Activated naive CD4-positive, alpha-beta T cell treated with anti-CD3 and anti-CD28 coated beads, Interleukin-2, amount 10 ng/mL, durations not matched to agents 7 days and 5 days (primary cell): ENCODE measurements around the gene NEK11.

Experiments used
- CTCF ChIA-PET: fragments of 350-600 bp; sonication (Branson Sonifier 250); formaldehyde crosslinking; loops from one replicate; lab custom pipeline; 2021; ENCODE audit warnings: antibody characterized with exemption; lab: Charles Lee
- DNase-seq: peaks from one replicate; pipeline ENCODE4 v3.0.0-alpha.2; 2020
- H3K27ac Mint-ChIP-seq: one replicate; pipeline ENCODE4 v1.8.0; 2021; ENCODE audit warnings: mild to moderate bottlenecking, moderate library complexity, mixed read lengths
- H3K27me3 Mint-ChIP-seq: one replicate; pipeline ENCODE4 v1.8.0; 2021; ENCODE audit warnings: mild to moderate bottlenecking, mixed read lengths
- H3K36me3 Mint-ChIP-seq: one replicate; pipeline ENCODE4 v1.8.0; 2021; ENCODE audit warnings: mixed read lengths
- H3K4me1 Mint-ChIP-seq: one replicate; pipeline ENCODE4 v1.8.0; 2021; ENCODE audit warnings: mixed read lengths
- H3K4me3 Mint-ChIP-seq: one replicate; pipeline ENCODE4 v1.8.0; 2021; ENCODE audit warnings: mild to moderate bottlenecking, moderate library complexity, mixed read lengths
- H3K9me3 Mint-ChIP-seq: one replicate; pipeline ENCODE4 v1.8.0; 2021; ENCODE audit warnings: mixed read lengths

Gene NEK11

GRCh38 chr3:131026321-131027151 lies at the start of gene NEK11, which contains the start of gene ASTE1:
Gene NEK11 (plus strand): TSS chr3:131026877. CDS start chr3:131029709, 2,832 bp downstream.
Gene ASTE1 (minus strand): TSS chr3:131026825. CDS start chr3:131025306, 1,519 bp downstream.
- Mint-ChIP-seq H3K36me3 (peaks cover 22% of the 10 kb centered on the region), H3K27ac (peak within 1 kb of the TSS; percentile 94), H3K4me3 (peak within 1 kb of the TSS; percentile 88), H3K27me3 (no peaks in the 10 kb centered on the region), H3K9me3 (no peaks in the 10 kb centered on the region), H3K4me1 (peaks cover 45% of the 10 kb centered on the region)
- peak; percentile 95 for DNase-seq
- CTCF ChIA-PET: interaction anchor here (0.7 to 1.3 kb wide), 4 partner anchors 16 to 693 kb away, joined by 3 to 5 read pairs (median 4); partner anchors contain the start of gene ATP2C1

GRCh38 chr3:130979117-130979516 lies 47.6 kb upstream of the NEK11 start:
- Mint-ChIP-seq H3K9me3 (no peaks in the 10 kb centered on the region), H3K4me1 (no peaks in the 10 kb centered on the region), H3K27me3 (no peaks in the 10 kb centered on the region), H3K36me3 (peaks cover 23% of the 10 kb centered on the region), H3K27ac (no peak overlapping the region), H3K4me3 (no peak overlapping the region)
- CTCF ChIA-PET: no interaction called here
- DNase-seq: no peak

GRCh38 chr3:130981469-130981868 lies 45.2 kb upstream of the NEK11 start:
- DNase-seq: no peak
- Mint-ChIP-seq H3K27me3 (no peaks in the 10 kb centered on the region), H3K27ac (no peak overlapping the region), H3K36me3 (peaks cover 22% of the 10 kb centered on the region), H3K4me3 (no peak overlapping the region), H3K4me1 (no peaks in the 10 kb centered on the region), H3K9me3 (no peaks in the 10 kb centered on the region)
- CTCF ChIA-PET: no interaction called here

- H3K27ac Mint-ChIP-seq: no peak overlapping the region
- H3K9me3 Mint-ChIP-seq: no peaks in the 10 kb centered on the region
- CTCF ChIA-PET: no interaction called here
- H3K36me3 Mint-ChIP-seq: peaks cover 23% of the 10 kb centered on the region
- H3K27me3 Mint-ChIP-seq: no peaks in the 10 kb centered on the region
- H3K4me3 Mint-ChIP-seq: no peak overlapping the region
- no peaks in the 10 kb centered on the region for H3K4me1 Mint-ChIP-seq
- no peak for DNase-seq
Measured at GRCh38 chr3:130990282-130990681, 36.4 kb upstream of the NEK11 start.

- Mint-ChIP-seq H3K4me3 (no peak overlapping the region), H3K27me3 (no peaks in the 10 kb centered on the region), H3K4me1 (no peaks in the 10 kb centered on the region), H3K27ac (no peak overlapping the region), H3K36me3 (peaks cover 21% of the 10 kb centered on the region), H3K9me3 (no peaks in the 10 kb centered on the region)
- CTCF ChIA-PET: interaction anchor here (0.7 kb wide), 1 partner anchor 34 kb away, joined by 3 read pairs; no protein-coding TSS in a partner anchor
- DNase-seq: no peak
Measured at GRCh38 chr3:130991126-130991525, 35.6 kb upstream of the NEK11 start.

GRCh38 chr3:130992344-130992743 lies 34.3 kb upstream of the NEK11 start:
- no peak overlapping the region for H3K4me3 Mint-ChIP-seq
- no peaks in the 10 kb centered on the region for H3K27me3 Mint-ChIP-seq
- peaks cover 23% of the 10 kb centered on the region for H3K36me3 Mint-ChIP-seq
- CTCF ChIA-PET: interaction anchor here (0.6 kb wide), 1 partner anchor 18 kb away, joined by 4 read pairs; no protein-coding TSS in a partner anchor
- H3K4me1 Mint-ChIP-seq: no peaks in the 10 kb centered on the region
- no peak overlapping the region for H3K27ac Mint-ChIP-seq
- H3K9me3 Mint-ChIP-seq: no peaks in the 10 kb centered on the region
- DNase-seq: no peak

GRCh38 chr3:130997289-130997688 lies 29.4 kb upstream of the NEK11 start:
- CTCF ChIA-PET: no interaction called here
- Mint-ChIP-seq H3K9me3 (no peaks in the 10 kb centered on the region), H3K4me3 (no peak overlapping the region)

GRCh38 chr3:131001071-131001470 lies 25.6 kb upstream of the NEK11 start:
- DNase-seq: no peak
- H3K4me1 Mint-ChIP-seq: peaks cover 4% of the 10 kb centered on the region
- H3K27me3 Mint-ChIP-seq: no peaks in the 10 kb centered on the region
- H3K4me3 Mint-ChIP-seq: no peak overlapping the region
- H3K36me3 Mint-ChIP-seq: peaks cover 29% of the 10 kb centered on the region
- CTCF ChIA-PET: no interaction called here
- no peaks in the 10 kb centered on the region for H3K9me3 Mint-ChIP-seq
- no peak overlapping the region for H3K27ac Mint-ChIP-seq

More at GRCh38 chr3:130997289-130997688, 29.4 kb upstream of the NEK11 start:
- no peaks in the 10 kb centered on the region for H3K27me3 Mint-ChIP-seq
- H3K4me1 Mint-ChIP-seq: no peaks in the 10 kb centered on the region
- peaks cover 25% of the 10 kb centered on the region for H3K36me3 Mint-ChIP-seq
- H3K27ac Mint-ChIP-seq: no peak overlapping the region
- no peak for DNase-seq

- peaks cover 4% of the 10 kb centered on the region for H3K4me1 Mint-ChIP-seq
- no peak for DNase-seq
- H3K36me3 Mint-ChIP-seq: peaks cover 36% of the 10 kb centered on the region
- H3K27me3 Mint-ChIP-seq: no peaks in the 10 kb centered on the region
- no peaks in the 10 kb centered on the region for H3K9me3 Mint-ChIP-seq
- H3K27ac Mint-ChIP-seq: no peak overlapping the region
- CTCF ChIA-PET: no interaction called here
- H3K4me3 Mint-ChIP-seq: no peak overlapping the region
Measured at GRCh38 chr3:131004603-131005002, 22.1 kb upstream of the NEK11 start.

- CTCF ChIA-PET: interaction anchor here (0.9 kb wide), 1 partner anchor 18 kb away, joined by 3 read pairs; no protein-coding TSS in a partner anchor
- H3K27me3 Mint-ChIP-seq: no peaks in the 10 kb centered on the region
- no peak overlapping the region for H3K4me3 Mint-ChIP-seq
- H3K27ac Mint-ChIP-seq: no peak overlapping the region
- DNase-seq: no peak
- H3K9me3 Mint-ChIP-seq: no peaks in the 10 kb centered on the region
- peaks cover 36% of the 10 kb centered on the region for H3K36me3 Mint-ChIP-seq
- H3K4me1 Mint-ChIP-seq: peaks cover 4% of the 10 kb centered on the region
Measured at GRCh38 chr3:131007256-131007655, 19.4 kb upstream of the NEK11 start.

- Mint-ChIP-seq H3K4me1 (peaks cover 4% of the 10 kb centered on the region), H3K36me3 (peaks cover 38% of the 10 kb centered on the region), H3K9me3 (no peaks in the 10 kb centered on the region), H3K27ac (no peak overlapping the region), H3K4me3 (no peak overlapping the region), H3K27me3 (no peaks in the 10 kb centered on the region)
- CTCF ChIA-PET: no interaction called here
- DNase-seq: no peak
Measured at GRCh38 chr3:131007782-131008181, 18.9 kb upstream of the NEK11 start.

GRCh38 chr3:131008326-131008725 lies 18.4 kb upstream of the NEK11 start:
- no peak for DNase-seq
- Mint-ChIP-seq H3K9me3 (no peaks in the 10 kb centered on the region), H3K4me1 (peaks cover 3% of the 10 kb centered on the region), H3K27ac (no peak overlapping the region), H3K27me3 (no peaks in the 10 kb centered on the region), H3K36me3 (peaks cover 42% of the 10 kb centered on the region), H3K4me3 (no peak overlapping the region)
- CTCF ChIA-PET: no interaction called here

GRCh38 chr3:131009698-131010097 lies 17.0 kb upstream of the NEK11 start:
- Mint-ChIP-seq H3K36me3 (peaks cover 44% of the 10 kb centered on the region), H3K27ac (no peak overlapping the region), H3K9me3 (no peaks in the 10 kb centered on the region), H3K4me1 (no peaks in the 10 kb centered on the region), H3K4me3 (no peak overlapping the region), H3K27me3 (no peaks in the 10 kb centered on the region)
- CTCF ChIA-PET: interaction anchor here (0.7 to 0.9 kb wide), 2 partner anchors 17 to 251 kb away, joined by 3 to 4 read pairs; no protein-coding TSS in a partner anchor
- no peak for DNase-seq

GRCh38 chr3:131018970-131019369 lies 7.7 kb upstream of the NEK11 start:
- H3K27ac Mint-ChIP-seq: no peak overlapping the region
- H3K27me3 Mint-ChIP-seq: no peaks in the 10 kb centered on the region
- H3K36me3 Mint-ChIP-seq: peaks cover 43% of the 10 kb centered on the region
- H3K4me1 Mint-ChIP-seq: peaks cover 32% of the 10 kb centered on the region
- no peak for DNase-seq
- no peak overlapping the region for H3K4me3 Mint-ChIP-seq
- no peaks in the 10 kb centered on the region for H3K9me3 Mint-ChIP-seq
- CTCF ChIA-PET: interaction anchor here (1.6 kb wide), 1 partner anchor 14 kb away, joined by 4 read pairs; no protein-coding TSS in a partner anchor
